Neuronal stem cell (in vitro differentiated cells): ENCODE measurements around the gene CRYBA4.
A peak's percentile ranks its signal among the peaks of the same experiment; 100 is the strongest.

Source experiments
- DNase-seq: peaks from one replicate; pipeline ENCODE4 v3.0.0-alpha.2; 2013; ENCODE audit warnings: low spot score
- H2AFZ ChIP-seq: one replicate; pipeline ENCODE4 v1.6.1; 2013; ENCODE audit warnings: mild to moderate bottlenecking, low read length, inconsistent platforms
- H2AK5ac ChIP-seq: 2 replicates; pipeline ENCODE4 v1.6.1; 2013; ENCODE audit warnings: low read depth, mild to moderate bottlenecking, inconsistent platforms, low read length, moderate library complexity, mixed read lengths
- H2BK120ac ChIP-seq: 2 replicates; pipeline ENCODE4 v1.6.1; 2013; ENCODE audit warnings: low read depth, mild to moderate bottlenecking, inconsistent platforms, low read length, moderate library complexity, mixed read lengths
- H2BK12ac ChIP-seq: one replicate; pipeline ENCODE4 v1.6.1; 2013; ENCODE audit warnings: low read length, inconsistent platforms
- H2BK15ac ChIP-seq: 2 replicates; pipeline ENCODE4 v1.6.1; 2013; ENCODE audit warnings: mild to moderate bottlenecking, low read length, inconsistent platforms, mixed read lengths
- H2BK5ac ChIP-seq: one replicate; pipeline ENCODE4 v1.6.1; 2013; ENCODE audit warnings: inconsistent platforms, mild to moderate bottlenecking, low read length, moderate library complexity
- H3K14ac ChIP-seq: one replicate; pipeline ENCODE4 v1.6.1; 2013; ENCODE audit warnings: low read length, inconsistent platforms
- H3K18ac ChIP-seq: 2 replicates; pipeline ENCODE4 v1.6.1; 2013; ENCODE audit warnings: low read length, inconsistent platforms
- H3K23ac ChIP-seq: 2 replicates; pipeline ENCODE4 v1.6.1; 2013; ENCODE audit warnings: low read depth, mild to moderate bottlenecking, mixed read lengths, low read length, inconsistent platforms; ENCODE audit not compliant: poor library complexity
- H3K27ac ChIP-seq: replicated peaks from 3 replicates; pipeline ENCODE4 v1.5.1; 2013; ENCODE audit warnings: low read length, inconsistent platforms
- H3K27me3 ChIP-seq, 3 experiments: 2 replicates each; pipeline ENCODE4 v1.6.1; 2013; ENCODE audit warnings: low read length in 3 of 3, mild to moderate bottlenecking in 2 of 3, inconsistent platforms in 1 of 3, low read depth in 1 of 3, mixed read lengths in 1 of 3, moderate library complexity in 1 of 3; ENCODE audit not compliant: control insufficient read depth in 3 of 3, insufficient read depth in 3 of 3
- H3K36me3 ChIP-seq, 2 donors: replicated peaks in 1 of 2; 2 replicates each; pipeline ENCODE4 v1.6.1; 2013; ENCODE audit warnings: low read length in 2 of 2; ENCODE audit not compliant: control insufficient read depth in 2 of 2, insufficient read depth in 2 of 2
- H3K4ac ChIP-seq: 2 replicates; pipeline ENCODE4 v1.6.1; 2013; ENCODE audit warnings: inconsistent platforms, mild to moderate bottlenecking, low read length, moderate library complexity
- H3K4me1 ChIP-seq, 2 donors: 1 replicate in 1 of 2; 2 replicates in 1 of 2; pipeline ENCODE4 v1.6.1; 2013; ENCODE audit warnings: low read length in 2 of 2, low read depth in 1 of 2; ENCODE audit not compliant: control insufficient read depth in 2 of 2, insufficient read depth in 1 of 2
- H3K4me2 ChIP-seq: one replicate; pipeline ENCODE4 v1.6.1; 2013; ENCODE audit warnings: mild to moderate bottlenecking, low read length, inconsistent platforms; ENCODE audit not compliant: insufficient read depth, poor library complexity, severe bottlenecking
- H3K4me3 ChIP-seq, 2 donors: 2 replicates each; pipeline ENCODE4 v1.5.1; 2013; ENCODE audit warnings: low read length in 2 of 2, mild to moderate bottlenecking in 2 of 2, inconsistent platforms in 1 of 2, moderate library complexity in 1 of 2
- H3K79me1 ChIP-seq: one replicate; pipeline ENCODE4 v1.6.1; 2013; ENCODE audit warnings: low read depth, mild to moderate bottlenecking, inconsistent platforms, low read length, moderate library complexity
- H3K9ac ChIP-seq: one replicate; pipeline ENCODE4 v1.6.1; 2013; ENCODE audit warnings: mild to moderate bottlenecking, low read depth, low read length, inconsistent platforms; ENCODE audit not compliant: poor library complexity
- H3K9me3 ChIP-seq, 2 donors: replicated peaks in 1 of 2; 2 replicates each; pipeline versions ENCODE3 to v1.6.1; 2013; ENCODE audit warnings: low read length in 2 of 2, mild to moderate bottlenecking in 2 of 2, inconsistent platforms in 1 of 2, low read depth in 1 of 2, mixed read lengths in 1 of 2, moderate library complexity in 1 of 2; ENCODE audit not compliant: control insufficient read depth in 2 of 2, insufficient read depth in 1 of 2
- H4K8ac ChIP-seq: one replicate; pipeline ENCODE4 v1.6.1; 2013; ENCODE audit warnings: low read depth, mild to moderate bottlenecking, inconsistent platforms, low read length, moderate library complexity
- H4K91ac ChIP-seq: one replicate; pipeline ENCODE4 v1.6.1; 2013; ENCODE audit warnings: low read length, low read depth, mild to moderate bottlenecking, inconsistent platforms; ENCODE audit not compliant: poor library complexity
- WGBS, 2 donors: extraction: QIAGEN DNeasy Blood & Tissue Kit; methylation state at CpG; one replicate each; pipeline ENCODE4 v1.1.7; 2013; ENCODE audit warnings: missing lambda C conversion rate in 2 of 2, mixed read lengths in 1 of 2; ENCODE audit not compliant: insufficient read length in 2 of 2, insufficient replicate concordance in 1 of 2; ENCODE audit errors: extremely low coverage in 2 of 2; 5-methylcytosine and 5-hydroxymethylcytosine counted together

The CRYBA4 gene

GRCh38 chr22:26665813-26666231 lies 44.1 kb downstream of the CRYBA4 start:
- Histone ChIP-seq H3K9me3 (no peaks in the 10 kb centered on the region), H3K4me2 (no peak overlapping the region), H2AK5ac (no peak overlapping the region), H3K4me3 (no peak overlapping the region), H3K4ac (no peak overlapping the region), H3K14ac (no peak overlapping the region), H3K9ac (no peak overlapping the region), H3K79me1 (no peaks in the 10 kb centered on the region), H3K27me3 (no peaks in the 10 kb centered on the region), H3K27ac (no peak overlapping the region), H2BK12ac (no peak overlapping the region), H2BK15ac (no peak overlapping the region), H2AFZ (no peak overlapping the region), H4K91ac (no peak overlapping the region), H3K23ac (no peak overlapping the region), H3K18ac (no peak overlapping the region), H4K8ac (no peak overlapping the region), H3K4me1 (peaks cover 13 to 15% of the 10 kb centered on the region in 2 donors), H3K36me3 (peaks cover 27 to 95% of the 10 kb centered on the region in 2 donors), H2BK120ac (no peak overlapping the region), H2BK5ac (no peak overlapping the region)
- no peak for DNase-seq
- WGBS, 2 donors: no CpG with 5 or more reads among the region's 4 CpGs

GRCh38 chr22:26667140-26667539 lies 45.4 kb downstream of the CRYBA4 start:
- no peak overlapping the region for H4K8ac ChIP-seq
- peak overlapping the region; percentile 10 for H3K14ac ChIP-seq
- no peak overlapping the region for H2BK15ac ChIP-seq
- no peak overlapping the region for H3K4me2 ChIP-seq
- H3K18ac ChIP-seq: no peak overlapping the region
- peaks cover 10 to 18% of the 10 kb centered on the region in 2 donors for H3K4me1 ChIP-seq
- H3K23ac ChIP-seq: no peak overlapping the region
- no peaks in the 10 kb centered on the region for H3K9me3 ChIP-seq
- H2AFZ ChIP-seq: no peak overlapping the region
- WGBS, 2 donors: no CpG with 5 or more reads among the region's 13 CpGs
- no peak overlapping the region for H3K27ac ChIP-seq
- no peak overlapping the region for H4K91ac ChIP-seq
- H3K79me1 ChIP-seq: no peaks in the 10 kb centered on the region
- no peak overlapping the region for H2AK5ac ChIP-seq
- H2BK5ac ChIP-seq: no peak overlapping the region
- no peak for DNase-seq
- no peak overlapping the region for H2BK120ac ChIP-seq
- no peaks in the 10 kb centered on the region for H3K27me3 ChIP-seq
- H3K4ac ChIP-seq: no peak overlapping the region
- no peak overlapping the region for H2BK12ac ChIP-seq
- peak overlapping the region; percentile 82 for H3K9ac ChIP-seq
- H3K4me3 ChIP-seq: no peak overlapping the region
- peaks cover 27 to 93% of the 10 kb centered on the region in 2 donors for H3K36me3 ChIP-seq

GRCh38 chr22:26669060-26669481 lies 47.3 kb downstream of the CRYBA4 start:
- no peak overlapping the region for H2BK5ac ChIP-seq
- H2BK15ac ChIP-seq: no peak overlapping the region
- H2BK120ac ChIP-seq: no peak overlapping the region
- peaks cover 23 to 74% of the 10 kb centered on the region in 2 donors for H3K36me3 ChIP-seq
- H3K9ac ChIP-seq: no peak overlapping the region
- peaks cover 12 to 29% of the 10 kb centered on the region in 2 donors for H3K4me1 ChIP-seq
- WGBS, 2 donors: no CpG with 5 or more reads among the region's 2 CpGs
- no peak overlapping the region for H2AK5ac ChIP-seq
- no peak overlapping the region for H3K18ac ChIP-seq
- DNase-seq: no peak
- no peak overlapping the region for H3K4ac ChIP-seq
- no peak overlapping the region for H4K8ac ChIP-seq
- no peak overlapping the region for H3K4me2 ChIP-seq
- no peaks in the 10 kb centered on the region for H3K9me3 ChIP-seq
- no peaks in the 10 kb centered on the region for H3K79me1 ChIP-seq
- no peak overlapping the region for H3K23ac ChIP-seq
- H3K27me3 ChIP-seq: no peaks in the 10 kb centered on the region
- H4K91ac ChIP-seq: no peak overlapping the region
- H2BK12ac ChIP-seq: no peak overlapping the region
- H3K27ac ChIP-seq: no peak overlapping the region
- H3K4me3 ChIP-seq: no peak overlapping the region
- H3K14ac ChIP-seq: no peak overlapping the region
- no peak overlapping the region for H2AFZ ChIP-seq

GRCh38 chr22:26670459-26670858 lies 48.7 kb downstream of the CRYBA4 start:
- no peak overlapping the region for H3K4me2 ChIP-seq
- H2BK5ac ChIP-seq: no peak overlapping the region
- no peak overlapping the region for H4K91ac ChIP-seq
- H2AK5ac ChIP-seq: no peak overlapping the region
- H3K14ac ChIP-seq: no peak overlapping the region
- no peak overlapping the region for H3K27ac ChIP-seq
- H3K79me1 ChIP-seq: peaks cover 2% of the 10 kb centered on the region
- DNase-seq: no peak
- no peak overlapping the region for H2BK120ac ChIP-seq
- H3K9me3 ChIP-seq: no peaks in the 10 kb centered on the region
- H3K9ac ChIP-seq: no peak overlapping the region
- no peak overlapping the region for H3K23ac ChIP-seq
- no peak overlapping the region for H4K8ac ChIP-seq
- peaks cover 23 to 60% of the 10 kb centered on the region in 2 donors for H3K36me3 ChIP-seq
- H3K4me3 ChIP-seq: no peak overlapping the region
- H2AFZ ChIP-seq: no peak overlapping the region
- no peak overlapping the region for H3K4ac ChIP-seq
- H3K18ac ChIP-seq: no peak overlapping the region
- peaks cover 12 to 27% of the 10 kb centered on the region in 2 donors for H3K4me1 ChIP-seq
- H2BK15ac ChIP-seq: no peak overlapping the region
- H3K27me3 ChIP-seq: no peaks in the 10 kb centered on the region
- no peak overlapping the region for H2BK12ac ChIP-seq
- no CpG with 5 or more reads among the region's 4 CpGs for WGBS, 2 donors
